Thoracic aorta (tissue), 2 donors: ENCODE data around the gene MED13. TPM values are rescaled to one million over a fixed set of nuclear protein-coding genes. Genes with fewer than 3 reads are reported as not detected.
A peak's percentile ranks its signal among the peaks of the same experiment; 100 is the strongest.

Source experiments
- ATAC-seq: fragments of 150-250 bp; one replicate; pipeline ENCODE4 v1.8.0; 2017; ENCODE audit warnings: low read depth; ENCODE audit not compliant: insufficient number of reproducible peaks, low FRiP score
- DNase-seq: peaks from one replicate; pipeline ENCODE4 v3.0.0-alpha.2; 2020; ENCODE audit warnings: low spot score
- H3K27ac ChIP-seq, 2 donors: fragments of 200-600 bp; sonication (generic); 1 replicate in 1 of 2; 2 replicates in 1 of 2; pipeline ENCODE4 v1.5.1; 2016; ENCODE audit warnings: mild to moderate bottlenecking in 2 of 2, moderate library complexity in 2 of 2
- H3K27me3 ChIP-seq: fragments of 200-600 bp; sonication (generic); replicated peaks from 2 replicates; pipeline ENCODE4 v1.6.0; 2016; ENCODE audit warnings: mild to moderate bottlenecking; ENCODE audit not compliant: insufficient read depth
- H3K36me3 ChIP-seq: fragments of 200-600 bp; sonication (generic); one replicate; pipeline ENCODE4 v1.5.1; 2016
- H3K4me1 ChIP-seq, 2 donors: fragments of 200-600 bp; sonication (generic); 1 replicate in 1 of 2; 2 replicates in 1 of 2; pipeline versions ENCODE4 v1.5.1 to v1.6.0; 2016; ENCODE audit warnings: low read depth in 2 of 2, mild to moderate bottlenecking in 1 of 2; ENCODE audit not compliant: control insufficient read depth in 1 of 2
- H3K4me3 ChIP-seq: fragments of 200-600 bp; sonication (generic); 2 replicates; pipeline ENCODE4 v1.5.1; 2016; ENCODE audit warnings: mild to moderate bottlenecking
- H3K9me3 ChIP-seq: fragments of 200-600 bp; sonication (generic); 2 replicates; pipeline ENCODE4 v1.5.1; 2016
- total RNA-seq, 2 donors: library from RNA; depleted of rRNA; stranded (reverse); fragments of >200 nt; gene quantifications; one replicate each; pipeline versions ENCODE4 v1.1.0 to v1.2.3, GENCODE V29; 2016
- TF ChIP-seq, protein P1 (sequence below): fragments of 200-600 bp; sonication (generic); IDR thresholded peaks from one replicate; pipeline ENCODE4 v1.5.1; 2019; ENCODE audit warnings: antibody characterized with exemption

MED13 gene
- total RNA-seq, 2 donors from 2014 or later = 87.6 to 92.2 TPM

DNA sequence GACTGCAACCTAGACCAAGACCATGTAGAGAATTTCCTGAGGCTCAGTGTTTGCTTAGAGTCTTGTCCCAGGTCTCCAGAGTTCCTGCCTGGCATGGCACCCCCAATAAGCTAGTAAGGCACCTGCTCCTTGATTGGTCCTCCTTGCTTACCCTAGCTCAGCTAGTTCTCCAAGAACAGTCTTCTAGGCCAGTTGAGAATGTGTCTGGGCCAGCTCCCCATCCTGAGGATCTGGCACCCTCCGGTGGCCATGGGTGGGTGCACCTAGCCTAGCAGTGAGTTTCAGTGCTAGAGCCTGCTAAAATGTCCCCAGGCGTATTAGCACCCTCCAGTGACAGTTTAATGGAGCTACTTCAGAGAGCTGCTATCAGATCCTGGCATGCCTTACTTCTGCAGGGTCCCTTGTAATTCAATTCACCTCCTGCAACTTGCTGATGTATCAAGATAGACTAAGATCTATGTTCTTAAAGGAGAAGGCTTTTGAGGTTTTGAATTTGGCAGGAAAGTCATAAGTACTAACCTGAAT, 44.4 kb upstream of the MED13 start:
- Histone ChIP-seq H3K36me3 (no peaks in the 10 kb centered on the region), H3K4me1 (peaks cover 8 to 15% of the 10 kb centered on the region in 2 donors), H3K27me3 (no peaks in the 10 kb centered on the region), H3K4me3 (no peak overlapping the region), H3K27ac (no peak overlapping the region), H3K9me3 (no peaks in the 10 kb centered on the region)
- TF ChIP-seq, protein P1, sequence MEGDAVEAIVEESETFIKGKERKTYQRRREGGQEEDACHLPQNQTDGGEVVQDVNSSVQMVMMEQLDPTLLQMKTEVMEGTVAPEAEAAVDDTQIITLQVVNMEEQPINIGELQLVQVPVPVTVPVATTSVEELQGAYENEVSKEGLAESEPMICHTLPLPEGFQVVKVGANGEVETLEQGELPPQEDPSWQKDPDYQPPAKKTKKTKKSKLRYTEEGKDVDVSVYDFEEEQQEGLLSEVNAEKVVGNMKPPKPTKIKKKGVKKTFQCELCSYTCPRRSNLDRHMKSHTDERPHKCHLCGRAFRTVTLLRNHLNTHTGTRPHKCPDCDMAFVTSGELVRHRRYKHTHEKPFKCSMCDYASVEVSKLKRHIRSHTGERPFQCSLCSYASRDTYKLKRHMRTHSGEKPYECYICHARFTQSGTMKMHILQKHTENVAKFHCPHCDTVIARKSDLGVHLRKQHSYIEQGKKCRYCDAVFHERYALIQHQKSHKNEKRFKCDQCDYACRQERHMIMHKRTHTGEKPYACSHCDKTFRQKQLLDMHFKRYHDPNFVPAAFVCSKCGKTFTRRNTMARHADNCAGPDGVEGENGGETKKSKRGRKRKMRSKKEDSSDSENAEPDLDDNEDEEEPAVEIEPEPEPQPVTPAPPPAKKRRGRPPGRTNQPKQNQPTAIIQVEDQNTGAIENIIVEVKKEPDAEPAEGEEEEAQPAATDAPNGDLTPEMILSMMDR = no peak
- ATAC-seq (peak; percentile 57), DNase-seq (no peak)

DNA sequence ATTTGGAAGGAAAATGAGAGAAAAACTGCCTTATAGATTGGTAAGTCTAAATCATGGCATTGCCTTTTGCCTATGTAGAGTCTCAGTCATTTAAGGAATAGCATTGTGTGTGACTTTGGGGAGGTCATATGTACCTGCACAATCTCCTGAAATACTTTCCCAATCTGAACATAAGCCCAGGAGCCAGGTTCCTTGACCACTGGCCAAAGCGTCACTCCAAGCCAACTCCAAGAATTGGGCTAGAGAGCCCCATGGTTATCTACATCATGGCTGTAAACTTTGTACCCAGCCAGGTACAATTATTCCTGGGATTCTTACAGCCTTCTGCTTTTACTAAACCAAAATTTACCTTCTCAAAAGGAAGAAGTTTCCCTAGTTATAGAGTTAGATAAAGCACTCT, 40.8 kb upstream of the MED13 start:
- DNase-seq (no peak), ATAC-seq (no peak)
- Histone ChIP-seq H3K9me3 (no peaks in the 10 kb centered on the region), H3K36me3 (no peaks in the 10 kb centered on the region), H3K4me3 (no peak overlapping the region), H3K4me1 (peaks cover 8 to 15% of the 10 kb centered on the region in 2 donors), H3K27ac (peak overlapping the region; percentile 37 to 66), H3K27me3 (no peaks in the 10 kb centered on the region)
- TF ChIP-seq, protein P1 = no peak

DNA sequence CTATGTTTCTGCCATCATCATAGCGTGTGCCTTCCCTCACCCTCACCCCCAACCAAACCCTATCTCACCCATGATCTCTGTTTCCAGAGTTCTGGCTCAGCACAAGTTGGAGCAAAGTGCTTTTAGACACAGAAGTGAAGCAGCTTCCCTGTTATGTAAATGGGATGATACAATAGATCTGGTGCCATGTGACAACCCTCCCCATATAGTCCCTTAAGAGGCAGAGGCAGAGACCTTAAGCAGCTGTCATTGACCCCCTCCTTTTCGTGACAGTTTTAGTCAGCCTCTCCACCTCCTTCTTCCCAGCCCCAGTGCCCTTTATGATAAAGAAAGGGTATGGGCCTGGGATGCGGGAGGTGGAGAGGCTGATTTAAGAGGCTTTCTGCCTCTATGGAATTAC, 40.3 kb upstream of the MED13 start:
- H3K4me3 ChIP-seq = no peak overlapping the region
- peaks cover 8 to 15% of the 10 kb centered on the region in 2 donors for H3K4me1 ChIP-seq
- ATAC-seq (no peak), DNase-seq (no peak)
- H3K36me3 ChIP-seq = no peaks in the 10 kb centered on the region
- H3K27me3 ChIP-seq = no peaks in the 10 kb centered on the region
- TF ChIP-seq, protein P1 = no peak
- H3K27ac ChIP-seq = peak overlapping the region; percentile 37 to 66
- no peaks in the 10 kb centered on the region for H3K9me3 ChIP-seq

DNA sequence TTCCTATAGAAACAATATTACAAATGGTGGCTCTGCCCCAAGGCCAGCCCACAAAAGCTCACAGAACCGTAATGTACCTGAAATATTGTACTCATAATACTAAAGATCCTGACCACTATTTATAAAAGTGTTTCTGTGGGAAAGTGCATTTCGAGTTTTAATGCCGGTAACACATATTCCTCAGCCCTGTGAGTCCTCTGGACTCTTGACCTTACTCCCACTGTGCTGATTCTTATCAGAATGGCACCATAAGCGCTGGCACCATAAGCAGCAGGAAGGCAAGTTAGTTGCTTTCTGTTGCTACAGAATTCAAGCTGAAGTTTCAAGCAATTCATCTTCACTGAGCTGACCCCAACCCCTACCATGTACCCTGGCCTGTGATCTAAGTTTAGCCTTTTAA, 36.4 kb upstream of the MED13 start:
- no peak overlapping the region for H3K4me3 ChIP-seq
- H3K27me3 ChIP-seq = no peaks in the 10 kb centered on the region
- TF ChIP-seq, protein P1 = no peak
- no peak for ATAC-seq
- H3K4me1 ChIP-seq = peaks cover 8 to 15% of the 10 kb centered on the region in 2 donors
- H3K27ac ChIP-seq = no peak overlapping the region
- H3K9me3 ChIP-seq = no peaks in the 10 kb centered on the region
- no peak for DNase-seq
- H3K36me3 ChIP-seq = no peaks in the 10 kb centered on the region

DNA sequence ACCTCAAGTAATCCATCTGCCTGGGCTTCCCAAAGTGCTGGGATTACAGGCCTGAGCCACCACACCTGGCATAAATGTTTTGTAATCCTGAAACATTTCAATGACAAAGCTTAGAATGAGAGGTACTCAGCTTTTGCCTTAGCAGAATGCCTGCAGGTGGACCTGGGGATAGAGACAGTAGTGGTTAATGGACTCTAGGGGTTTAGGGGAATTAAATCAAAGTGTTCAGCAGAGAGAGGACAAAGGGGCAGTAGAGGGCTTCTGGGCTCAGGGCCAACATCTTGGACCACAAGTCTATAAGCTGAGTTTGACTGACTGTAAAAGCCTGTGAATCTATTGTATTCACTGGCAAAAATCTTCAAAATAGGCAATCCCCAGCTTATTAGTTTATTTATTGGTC, 36.0 kb upstream of the MED13 start:
- Histone ChIP-seq H3K36me3 (no peaks in the 10 kb centered on the region), H3K4me3 (no peak overlapping the region), H3K27ac (no peak overlapping the region), H3K4me1 (peaks cover 8 to 15% of the 10 kb centered on the region in 2 donors), H3K9me3 (no peaks in the 10 kb centered on the region), H3K27me3 (no peaks in the 10 kb centered on the region)
- TF ChIP-seq, protein P1 = no peak
- DNase-seq (no peak), ATAC-seq (no peak)
